Activated naive CD4-positive, alpha-beta T cell treated with Interleukin-2 at 50 U/mL for 16 hours (primary cell): ENCODE data around the gene LSM14B.
"Not testable (repeated sequence)": the region's sequence is repeated elsewhere in the genome, so short reads cannot be mapped to it uniquely, and the experiment has no call there.

Source experiments
- DNase-seq: peaks from one replicate; pipeline ENCODE4 v3.0.0-alpha.2; 2020

The LSM14B gene

GRCh38 chr20:62114894-62115293 is 7.4 kb upstream of the LSM14B start:
- no peak for DNase-seq

GRCh38 chr20:62115800-62116407 is 6.4 kb upstream of the LSM14B start:
- DNase-seq: not testable (repeated sequence)

DNA sequence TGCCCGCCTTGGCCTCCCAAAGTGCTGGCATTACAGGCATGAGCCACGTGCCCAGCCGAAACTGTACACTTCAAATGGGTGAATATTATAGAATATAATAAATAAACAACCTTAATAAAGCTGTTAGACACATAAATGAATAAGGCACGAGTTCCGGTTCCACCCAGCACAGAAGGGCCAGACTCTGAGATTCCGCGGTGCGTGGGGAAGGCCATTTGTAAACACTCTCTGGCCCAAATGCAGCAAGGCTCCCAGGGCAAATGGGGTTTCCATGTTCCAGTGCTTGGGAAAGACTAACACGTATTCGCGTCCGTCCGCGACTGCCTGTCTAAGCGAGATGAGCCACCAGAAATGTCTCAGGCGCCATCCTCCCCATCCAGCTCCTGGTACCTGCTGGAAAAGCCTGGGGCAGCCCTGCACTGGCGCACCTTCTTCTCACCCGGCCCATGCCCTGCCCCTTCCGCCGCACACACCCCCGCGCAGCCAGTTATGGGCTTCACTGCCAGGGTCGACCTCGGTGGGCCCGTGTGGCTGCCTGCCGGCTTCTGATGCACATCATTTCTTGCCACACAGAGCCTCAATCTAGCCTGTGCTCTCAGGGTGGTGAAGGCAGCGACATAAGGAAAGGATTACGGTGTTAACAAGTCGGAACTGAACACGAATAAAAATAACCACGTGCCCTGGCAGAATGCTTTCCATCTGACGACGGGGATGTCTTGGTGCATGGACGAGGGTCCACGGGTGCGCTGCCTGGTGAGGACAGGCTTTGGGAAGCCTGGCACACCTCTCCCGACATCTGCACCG is 5.5 kb upstream of the LSM14B start:
- no peak for DNase-seq

- DNase-seq: no peak
Measured at GRCh38 chr20:62117362-62117646, 5.0 kb upstream of the LSM14B start.

DNA sequence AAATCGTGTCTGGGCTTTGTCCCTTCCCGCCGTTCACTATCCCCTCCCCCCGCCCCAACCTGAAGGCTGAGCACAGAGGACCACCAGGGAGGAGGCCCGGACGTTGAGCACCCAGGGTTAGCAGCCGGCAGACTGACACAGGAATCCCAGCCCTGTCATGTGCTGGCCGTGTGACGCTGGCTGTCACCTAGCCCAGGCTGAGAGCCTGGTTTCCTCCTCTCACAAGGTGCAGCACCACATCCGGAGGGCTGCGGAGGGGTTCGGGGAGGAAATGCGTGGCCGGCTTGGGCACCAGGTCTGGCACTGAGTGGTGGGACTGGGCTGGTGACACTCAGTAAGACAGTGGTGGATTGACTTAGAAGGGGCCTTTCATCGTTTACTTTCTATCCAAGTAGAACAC is 4.6 kb upstream of the LSM14B start:
- peak; percentile 65 for DNase-seq

- DNase-seq: no peak
Measured at GRCh38 chr20:62118113-62119043, 3.9 kb upstream of the LSM14B start.

DNA sequence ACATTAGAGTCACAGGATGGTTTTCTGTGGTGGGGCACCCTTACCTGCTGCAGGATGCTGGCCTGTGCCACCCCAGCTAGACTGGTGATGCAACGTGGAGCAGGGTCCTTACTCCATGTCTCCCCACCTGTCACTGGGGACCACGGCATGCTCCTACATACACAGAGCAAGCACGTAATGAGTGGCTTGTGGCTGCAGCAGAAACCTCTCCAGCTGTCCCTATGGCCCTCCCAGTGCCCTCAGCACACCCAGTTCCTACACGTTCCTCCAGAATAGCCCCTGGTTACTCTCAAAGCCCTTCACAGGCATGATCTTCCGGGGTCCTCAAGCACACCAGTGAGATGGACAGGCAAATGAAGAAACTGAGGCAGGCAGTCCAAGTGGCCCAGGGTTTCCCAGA is 3.2 kb upstream of the LSM14B start:
- DNase-seq: no peak

GRCh38 chr20:62119591-62120364 is 2.5 kb upstream of the LSM14B start:
- no peak for DNase-seq

DNA sequence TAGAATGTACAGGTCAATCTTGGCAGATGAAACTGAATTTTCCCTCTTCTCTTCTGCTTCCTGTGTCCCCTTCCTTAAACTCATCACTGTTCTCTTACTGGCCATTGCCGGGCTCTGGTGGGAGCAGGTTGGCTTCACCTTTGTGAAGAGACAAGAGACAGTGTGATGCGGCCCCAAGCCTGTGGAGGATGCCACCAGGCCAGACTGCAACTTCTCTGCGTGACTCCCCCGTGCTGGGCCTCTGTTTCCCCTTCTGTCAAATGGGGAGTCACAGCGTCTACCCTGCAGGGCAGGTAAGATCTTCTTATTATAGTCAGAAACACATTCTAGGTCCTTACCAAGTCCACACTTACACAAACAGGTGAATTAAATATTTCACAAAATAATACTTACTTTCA is 1.9 kb upstream of the LSM14B start:
- no peak for DNase-seq

- no peak for DNase-seq
Measured at GRCh38 chr20:62120990-62121775, 1.1 kb upstream of the LSM14B start.

- peak; percentile 41 for DNase-seq
Measured at GRCh38 chr20:62122654-62123449, 577 bp downstream of the LSM14B start.

DNA sequence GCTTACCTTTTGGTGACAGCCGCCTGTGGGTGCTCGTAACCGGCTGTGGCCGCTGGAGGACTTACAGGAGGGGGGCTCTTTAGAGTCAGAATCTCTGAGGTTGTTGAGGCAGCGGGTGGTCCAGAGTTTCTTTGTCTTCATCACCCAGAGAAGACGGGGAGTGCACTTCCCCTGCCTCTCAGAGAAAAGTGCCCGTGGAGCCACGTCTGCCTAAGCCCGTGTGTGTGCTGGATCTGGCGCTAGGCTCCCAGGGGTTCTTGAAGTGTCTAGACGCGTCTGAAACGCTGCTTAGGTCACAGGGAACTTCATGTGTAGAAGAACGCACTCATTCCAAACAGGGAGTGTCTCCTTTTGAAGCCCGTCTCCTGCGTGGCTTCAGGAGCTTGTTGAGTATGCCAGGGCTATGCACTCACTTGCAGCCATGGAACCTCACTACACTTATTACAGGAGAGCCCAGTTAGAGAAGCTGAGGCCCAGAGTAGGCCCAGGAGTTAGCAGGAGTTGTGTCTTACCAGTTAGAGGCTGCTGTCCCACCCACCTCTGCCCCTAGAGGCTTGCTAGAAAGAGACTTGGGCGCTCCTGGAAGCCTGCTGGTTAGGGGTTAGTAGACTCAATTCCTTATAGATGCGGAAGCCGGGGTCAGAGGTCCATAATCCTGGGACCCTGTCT is 1.3 kb downstream of the LSM14B start:
- DNase-seq: no peak

- no peak for DNase-seq
Measured at GRCh38 chr20:62126141-62126540, 3.9 kb downstream of the LSM14B start.

DNA sequence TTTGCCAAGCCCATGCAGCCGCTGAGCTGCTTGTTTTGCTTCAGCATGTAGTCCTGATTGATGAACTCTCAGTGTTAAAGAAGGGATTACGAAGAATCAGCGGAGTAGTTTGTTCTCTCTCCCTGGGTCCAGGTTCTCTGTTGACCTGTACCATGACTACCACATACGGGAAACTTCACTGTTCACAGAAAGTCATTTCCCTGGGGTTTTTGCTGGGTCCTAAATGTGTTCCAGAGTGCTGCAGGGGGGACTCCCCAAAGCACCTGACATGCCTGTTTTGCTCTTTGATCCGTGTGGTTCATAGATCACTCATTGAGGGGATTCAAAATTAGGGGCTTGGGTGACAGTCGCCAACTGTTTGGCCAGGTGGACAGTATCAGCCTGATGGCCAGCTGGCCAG is 5.5 kb downstream of the LSM14B start:
- no peak for DNase-seq

GRCh38 chr20:62128502-62128901 is 6.2 kb downstream of the LSM14B start:
- DNase-seq: no peak

GRCh38 chr20:62129731-62130531 is 7.7 kb downstream of the LSM14B start:
- no peak for DNase-seq

- no peak for DNase-seq
Measured at GRCh38 chr20:62131560-62132320, 9.5 kb downstream of the LSM14B start.

DNA sequence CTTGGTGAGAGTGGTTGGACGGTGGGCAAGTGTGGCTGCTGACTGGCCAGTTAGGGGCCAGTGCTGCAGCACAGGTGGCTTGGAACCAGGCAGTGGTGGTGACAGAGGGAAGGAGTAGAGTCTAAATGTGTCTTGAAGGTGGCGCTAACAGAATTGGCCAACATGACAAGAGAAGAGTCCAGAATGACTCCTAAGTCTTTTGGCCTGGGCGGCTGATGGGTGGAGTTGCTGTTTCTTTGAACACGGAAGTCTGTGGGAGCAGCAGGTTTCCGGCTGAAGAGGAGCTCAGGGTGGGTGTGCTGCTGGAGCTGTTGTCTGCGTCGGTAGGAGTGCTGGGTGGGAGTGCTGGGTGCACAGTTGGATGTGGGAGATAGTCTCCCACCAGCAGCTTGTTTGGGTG is 10.1 kb downstream of the LSM14B start:
- DNase-seq: no peak
